GM18870 (cell line): ENCODE data around the gene RAET1G.
"Not testable (repeated sequence)": the region's sequence is repeated elsewhere in the genome, so short reads cannot be mapped to it uniquely, and the experiment has no call there.

ENCODE experiments used
- ATAC-seq: cut with Tn5 transposase; IDR thresholded peaks from one replicate; pipeline ENCODE4 v1.9.1; 2021; ENCODE audit warnings: moderate library complexity; ENCODE audit not compliant: unreplicated experiment

Gene RAET1G

DNA sequence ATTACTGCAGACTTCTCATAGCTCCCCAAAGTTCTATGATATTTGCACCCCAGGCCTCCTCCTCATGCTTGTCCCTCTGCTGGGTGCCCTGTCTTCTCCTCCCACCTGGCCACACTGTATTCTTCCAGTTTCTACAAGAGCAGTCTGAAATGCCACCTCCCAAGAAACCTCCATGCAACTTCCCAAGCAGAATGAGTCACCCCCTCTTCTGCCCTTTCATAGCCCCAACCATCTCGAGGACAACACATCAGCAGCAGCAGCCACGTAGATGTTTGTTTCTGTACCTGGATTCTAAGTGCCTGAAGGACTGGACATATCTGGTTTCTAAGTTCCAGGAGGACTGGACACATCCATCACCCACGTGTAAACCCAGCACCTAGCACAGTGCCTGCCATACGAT, 12.3 kb upstream of the RAET1G start:
- no peak for ATAC-seq

DNA sequence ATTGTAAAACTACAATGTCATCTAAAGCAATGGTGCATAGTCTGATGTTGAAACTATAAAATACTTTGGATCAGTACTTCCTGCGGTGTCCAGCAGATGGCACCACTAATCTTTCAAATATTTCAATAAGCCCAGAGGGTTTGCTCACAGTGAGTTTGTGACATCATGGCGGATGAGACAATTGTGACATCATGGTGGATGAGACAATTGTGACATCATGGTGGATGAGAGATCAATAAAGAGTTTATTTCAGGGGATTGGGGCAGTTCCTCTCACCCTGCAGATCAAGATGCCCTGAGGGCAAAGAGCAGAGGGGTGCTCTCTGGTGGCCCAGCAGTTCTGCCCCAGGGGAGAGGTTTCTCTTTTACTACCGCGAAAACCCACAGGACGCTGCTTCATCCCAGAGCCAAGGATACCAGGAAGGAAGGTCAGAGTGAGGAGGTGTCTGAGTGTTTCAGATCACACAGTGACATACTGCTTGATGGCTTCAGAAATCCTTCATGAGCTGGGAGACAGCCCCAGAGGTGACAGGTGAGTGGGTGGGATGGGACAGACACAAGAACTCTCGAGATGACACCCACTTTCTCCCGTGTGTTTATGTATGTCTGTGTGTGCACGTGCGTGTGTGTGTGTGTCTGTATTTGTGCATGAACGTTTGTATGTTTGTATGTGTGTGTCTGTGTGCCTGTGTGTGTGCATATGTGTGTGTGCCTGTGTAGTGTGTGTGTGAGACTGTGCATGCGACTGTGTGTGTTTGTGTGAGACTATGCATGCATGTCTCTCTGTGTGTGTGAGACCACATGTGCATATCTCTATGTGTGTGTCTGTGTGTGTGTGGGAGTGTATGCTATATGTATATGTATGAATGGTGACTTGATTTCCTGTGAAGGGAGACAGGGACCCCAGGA, 11.6 kb upstream of the RAET1G start:
- ATAC-seq: no peak

DNA sequence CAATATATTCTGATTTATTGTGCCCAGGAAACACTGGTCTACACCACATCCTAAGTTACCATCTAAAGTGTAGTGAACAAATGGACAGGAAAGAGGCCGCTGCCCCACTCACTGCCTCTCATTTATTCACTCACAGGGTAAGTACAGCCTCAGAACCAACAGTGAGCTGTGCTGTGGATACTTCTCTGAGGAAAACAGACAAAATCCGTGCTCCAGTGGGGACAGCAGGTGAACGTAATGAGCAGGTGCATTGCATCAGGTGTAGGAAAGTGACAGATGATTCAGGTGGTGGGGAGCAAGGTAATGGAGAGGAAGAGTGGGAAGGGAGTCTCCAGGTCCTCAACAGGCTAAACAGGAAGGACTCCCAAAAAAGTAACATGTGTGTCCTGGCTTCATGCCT, 10.5 kb upstream of the RAET1G start:
- no peak for ATAC-seq

DNA sequence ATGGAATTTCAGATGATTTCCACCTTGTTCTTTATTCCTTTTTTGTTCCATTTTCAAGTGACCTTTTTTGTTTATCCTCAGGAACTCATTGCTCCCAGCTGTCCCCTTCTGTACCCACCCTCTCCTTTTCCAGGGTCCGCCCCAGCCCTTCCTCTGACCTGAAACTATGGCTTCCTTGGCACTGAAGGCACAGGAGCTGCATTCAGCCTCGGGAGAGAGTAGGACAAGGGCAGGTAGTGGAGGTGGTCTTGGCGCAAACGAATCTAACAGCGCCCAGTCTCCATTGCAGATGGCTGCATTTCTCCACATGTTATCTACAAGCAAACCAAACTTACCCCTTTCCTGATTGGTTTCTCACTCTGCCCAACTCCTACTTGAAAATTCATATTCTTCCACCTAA, 10.1 kb upstream of the RAET1G start:
- no peak for ATAC-seq

DNA sequence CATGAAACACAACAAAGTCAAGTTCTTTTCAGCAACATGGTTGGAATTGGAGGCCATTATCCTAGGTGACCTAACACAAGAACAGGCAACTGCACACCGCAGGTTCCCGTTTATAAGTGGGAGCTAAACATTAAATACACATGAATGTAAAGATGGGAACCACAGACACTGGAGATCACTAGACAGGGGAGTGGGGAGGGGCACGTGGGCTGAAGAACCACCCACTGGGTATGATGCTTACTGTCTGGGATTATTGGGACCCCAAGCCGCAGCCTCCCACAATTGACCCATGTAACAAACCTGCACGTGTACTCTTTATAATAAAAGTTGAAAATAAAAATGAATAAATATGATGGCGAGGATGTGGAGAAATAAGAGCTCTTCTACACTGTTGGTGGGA, 8.6 kb upstream of the RAET1G start:
- ATAC-seq: no peak

DNA sequence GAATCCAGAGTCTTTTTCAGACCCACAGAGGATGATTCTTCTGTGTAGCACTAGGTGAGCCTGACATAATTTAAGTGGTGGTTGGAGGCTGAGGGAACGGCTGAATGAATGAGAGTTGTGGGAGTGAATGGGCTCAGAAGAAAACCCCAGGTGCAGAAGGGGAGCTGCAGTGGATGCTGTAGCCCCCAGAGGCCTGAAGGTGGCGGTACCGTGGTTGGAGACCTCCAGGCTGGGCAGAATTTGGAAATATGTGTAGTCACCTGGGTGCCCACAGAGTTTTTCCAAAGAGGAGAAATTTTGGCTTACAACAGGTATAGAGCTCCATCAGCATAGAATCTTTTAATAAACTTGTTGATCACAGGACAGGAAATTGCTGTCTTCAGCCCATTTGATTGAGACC, 6.5 kb upstream of the RAET1G start:
- no peak for ATAC-seq

DNA sequence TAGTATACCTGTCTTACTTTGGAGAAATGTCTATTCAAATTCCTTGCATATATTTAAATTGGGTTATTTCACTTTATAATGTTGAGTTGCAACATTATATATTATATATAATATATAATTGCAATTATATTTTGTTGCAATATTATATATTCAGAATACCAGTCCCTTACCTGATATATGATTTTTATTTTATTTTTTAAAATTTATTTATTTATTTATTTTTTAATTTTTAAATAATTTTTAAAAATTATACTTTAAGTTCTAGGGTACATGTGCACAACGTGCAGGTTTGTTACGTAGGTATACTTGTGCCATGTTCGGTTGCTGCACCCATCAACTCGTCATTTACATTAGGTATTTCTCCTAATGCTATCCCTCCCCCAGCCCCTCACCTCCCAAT, 4.1 kb upstream of the RAET1G start:
- not testable (repeated sequence) for ATAC-seq

DNA sequence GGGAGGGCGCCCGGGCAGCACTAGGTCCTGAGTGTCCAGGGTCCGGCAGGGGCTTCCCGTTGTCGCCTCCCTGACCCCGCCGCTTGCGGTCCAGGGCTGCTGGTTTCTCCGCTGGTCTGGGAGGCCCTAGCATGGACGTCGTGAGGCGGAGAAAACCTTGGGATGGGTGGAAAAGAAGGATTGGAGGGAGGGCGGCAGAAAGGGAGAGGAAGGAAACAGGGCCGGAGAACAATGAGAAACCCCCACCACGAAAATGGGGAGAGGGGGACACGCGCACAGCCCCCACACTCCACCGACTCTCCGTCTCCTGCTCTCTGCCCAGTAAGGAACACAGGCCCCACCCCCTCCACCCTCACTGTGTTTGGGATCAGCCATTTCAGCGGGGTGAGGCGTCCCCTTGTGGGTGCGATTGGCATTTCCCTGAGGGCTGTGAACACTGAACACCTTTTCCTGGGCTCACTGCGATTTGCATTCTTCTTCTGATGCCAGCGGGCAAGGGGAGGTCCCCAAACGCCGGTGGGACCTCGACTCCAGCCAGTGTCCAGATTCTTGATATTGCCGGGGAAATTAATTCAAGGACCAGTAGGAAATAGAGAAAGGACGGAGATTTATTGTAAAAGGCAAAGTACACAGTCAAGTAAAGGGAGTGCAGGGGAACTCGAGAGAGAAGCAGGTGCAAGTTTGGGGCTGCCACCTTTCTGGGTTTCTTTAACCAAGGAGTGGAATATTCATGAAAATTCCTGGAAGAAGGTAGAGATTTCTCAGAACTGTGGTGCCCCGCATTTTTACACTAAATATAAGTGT, 3.3 kb upstream of the RAET1G start:
- ATAC-seq: no peak

DNA sequence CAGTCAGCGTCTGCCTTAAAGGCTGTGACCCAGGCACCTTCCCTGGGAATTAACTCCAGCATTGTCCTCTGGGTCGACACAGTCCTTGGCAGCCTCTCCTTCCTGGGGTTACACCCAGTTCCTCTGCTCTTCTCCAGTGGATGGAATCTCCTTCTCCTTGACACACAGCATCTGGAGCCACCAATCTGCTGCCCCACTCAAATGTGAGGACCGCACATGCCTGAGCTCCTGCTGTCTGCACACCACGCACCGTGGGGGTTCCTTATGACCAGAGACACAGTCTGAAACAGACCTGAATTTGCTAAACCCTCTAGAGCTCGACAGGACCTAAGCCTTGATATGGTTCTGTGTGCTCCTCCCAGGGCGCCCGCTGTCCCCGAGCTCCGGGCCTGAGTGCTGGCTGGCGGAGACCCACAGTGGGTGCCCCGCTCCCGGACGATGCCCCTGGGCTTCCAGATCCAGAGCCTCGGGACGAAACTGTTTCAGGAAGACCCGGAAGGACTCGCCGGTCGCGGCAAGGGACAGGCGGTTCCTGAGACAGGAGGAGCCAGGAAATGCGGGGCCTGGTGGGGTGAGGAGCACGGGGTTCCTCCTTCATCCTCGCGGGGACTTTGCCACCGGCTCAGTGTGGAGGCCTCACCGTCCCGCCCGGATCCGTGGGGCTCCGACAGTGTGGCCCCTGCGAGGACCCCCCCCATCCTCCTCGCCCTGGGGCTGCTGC, 2.5 kb upstream of the RAET1G start:
- no peak for ATAC-seq

DNA sequence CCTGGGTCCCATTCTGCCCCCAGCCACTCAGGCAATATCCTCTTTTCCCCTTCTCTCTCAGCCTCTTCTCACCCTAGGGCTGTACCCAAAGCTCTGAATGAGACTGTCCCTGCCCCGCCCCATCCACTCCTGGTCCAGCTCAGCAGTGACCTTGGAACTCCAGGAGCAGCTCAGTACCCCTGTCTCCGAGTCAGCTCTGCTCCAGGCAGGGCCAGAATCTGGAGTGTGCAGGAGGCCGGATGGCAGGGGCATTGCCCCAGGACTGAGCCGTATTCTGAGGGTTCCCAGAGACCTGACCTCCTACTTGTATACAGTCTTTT, 2.0 kb upstream of the RAET1G start:
- no peak for ATAC-seq

DNA sequence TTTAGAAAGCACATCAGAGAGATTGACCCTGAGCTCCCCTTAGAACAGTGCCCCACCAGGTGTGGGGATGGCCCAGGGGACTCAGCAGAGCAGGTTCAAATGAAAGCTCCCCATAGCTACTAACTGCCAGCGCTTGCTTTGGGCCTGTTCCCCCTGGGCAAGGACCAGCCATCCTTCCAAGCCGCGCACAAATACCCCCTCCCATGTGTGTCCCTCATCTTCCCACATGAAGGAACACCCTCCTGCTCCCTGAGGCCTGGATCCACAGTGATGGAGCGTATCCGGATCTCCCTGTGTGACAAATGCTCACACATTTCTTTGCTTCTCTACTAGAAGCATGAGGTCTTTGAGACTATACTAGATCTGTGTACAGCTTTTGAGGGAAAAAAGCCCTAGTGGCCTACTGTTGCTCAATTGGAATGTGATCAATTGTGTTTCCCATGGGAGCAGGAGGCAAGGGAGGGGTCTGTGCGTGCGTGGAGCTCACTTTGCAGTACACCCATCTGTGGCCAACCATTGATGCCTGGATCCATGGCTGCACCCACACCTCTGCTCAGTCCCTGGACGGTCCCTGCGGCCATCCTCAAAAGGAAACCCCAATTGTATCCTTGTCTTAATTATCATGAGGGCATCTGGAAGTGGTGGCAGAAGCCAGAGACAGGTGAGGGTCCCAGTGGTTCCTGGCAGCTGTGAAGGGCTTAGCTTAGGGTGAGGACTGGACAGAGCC, 1.4 kb upstream of the RAET1G start:
- ATAC-seq: no peak

DNA sequence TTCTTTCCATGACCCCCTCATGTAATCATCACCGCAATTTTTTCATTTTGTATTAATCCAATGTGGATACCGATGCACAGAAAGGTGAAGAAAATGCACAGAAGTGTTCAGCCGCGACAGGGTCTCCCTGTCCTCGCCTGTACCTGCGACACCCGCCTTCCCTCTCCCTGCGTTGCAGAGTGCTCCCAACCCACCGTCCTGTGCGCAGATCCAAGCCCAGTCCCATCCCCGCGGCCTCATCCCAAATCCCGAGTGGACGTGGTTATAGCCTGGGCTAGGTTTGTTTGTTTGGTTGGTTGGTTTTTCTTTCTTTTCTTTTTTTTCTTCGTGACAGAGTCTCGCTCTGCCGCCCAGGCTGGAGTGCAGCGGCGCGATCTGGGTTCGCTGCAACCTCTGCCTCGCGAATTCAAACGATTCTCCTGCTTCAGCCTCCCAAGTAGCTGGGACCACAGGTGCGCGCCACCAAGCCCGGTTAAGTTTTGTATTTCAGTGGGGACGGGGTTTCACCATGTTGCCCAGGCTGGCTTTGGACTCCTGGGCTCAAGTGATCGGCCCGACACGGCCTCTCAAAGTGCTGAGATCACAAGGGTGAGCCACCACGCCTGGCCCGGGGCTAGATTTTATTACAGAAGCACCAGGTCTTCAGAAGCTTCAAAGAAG, 536 bp upstream of the RAET1G start:
- ATAC-seq: no peak

DNA sequence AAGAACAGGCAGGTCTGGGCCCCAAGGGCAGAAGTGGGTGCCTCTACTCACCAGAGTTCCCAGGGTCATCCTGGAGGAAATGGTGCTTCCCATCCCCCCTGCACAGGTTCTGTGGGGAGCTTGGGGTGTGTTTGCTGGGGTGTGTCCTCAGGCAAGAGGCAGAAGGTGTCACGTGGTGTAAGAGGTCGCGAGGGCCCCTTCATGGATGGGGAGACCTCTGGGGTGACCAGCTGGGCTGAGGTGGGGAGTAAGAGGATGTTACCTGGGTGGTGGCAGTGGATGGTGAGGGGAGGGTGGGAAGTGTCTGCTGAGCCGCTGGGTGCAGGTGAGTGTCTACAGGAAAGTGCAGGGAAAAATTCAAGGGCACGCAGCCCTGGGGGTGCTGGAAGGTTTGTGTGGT, 830 bp downstream of the RAET1G start:
- ATAC-seq: not testable (repeated sequence)

DNA sequence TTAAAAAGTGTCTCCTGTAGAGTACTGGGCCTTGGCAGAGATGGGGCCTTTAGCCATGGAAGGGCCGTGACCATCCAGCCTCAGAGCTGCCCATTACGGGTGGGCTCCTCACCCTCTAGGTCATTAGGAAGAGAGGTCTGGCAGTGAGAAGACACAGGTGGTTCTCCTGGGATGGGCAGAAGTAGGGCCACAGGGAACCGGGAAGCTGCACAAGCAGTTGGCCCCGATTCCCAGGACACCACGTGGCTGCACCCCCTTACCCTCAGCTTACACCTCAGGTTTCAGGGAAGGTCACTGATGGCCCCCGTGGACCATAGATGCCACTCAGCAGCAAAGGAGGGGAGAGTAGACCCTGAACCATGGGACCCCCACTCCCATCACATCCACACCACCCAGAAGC, 1.6 kb downstream of the RAET1G start:
- no peak for ATAC-seq

DNA sequence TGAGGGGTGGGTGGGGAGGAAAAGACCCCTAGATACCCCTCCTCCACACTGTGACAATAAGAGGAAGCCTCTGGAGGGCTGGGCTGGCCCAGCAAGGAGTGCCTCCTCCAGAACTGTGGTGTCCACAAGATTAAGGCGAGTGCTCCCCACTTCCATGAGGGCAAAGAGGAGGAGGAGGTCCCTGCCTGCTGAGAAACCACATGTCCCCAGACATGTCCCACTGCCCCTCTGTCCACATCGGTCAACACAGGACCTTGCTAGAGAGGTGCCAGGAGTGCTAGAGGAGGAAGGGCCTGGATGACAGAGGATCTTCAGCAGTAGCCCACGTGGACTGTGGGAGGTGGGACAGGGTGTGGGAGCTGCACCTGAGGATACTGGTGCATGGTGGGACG, 3.1 kb downstream of the RAET1G start:
- ATAC-seq: no peak

DNA sequence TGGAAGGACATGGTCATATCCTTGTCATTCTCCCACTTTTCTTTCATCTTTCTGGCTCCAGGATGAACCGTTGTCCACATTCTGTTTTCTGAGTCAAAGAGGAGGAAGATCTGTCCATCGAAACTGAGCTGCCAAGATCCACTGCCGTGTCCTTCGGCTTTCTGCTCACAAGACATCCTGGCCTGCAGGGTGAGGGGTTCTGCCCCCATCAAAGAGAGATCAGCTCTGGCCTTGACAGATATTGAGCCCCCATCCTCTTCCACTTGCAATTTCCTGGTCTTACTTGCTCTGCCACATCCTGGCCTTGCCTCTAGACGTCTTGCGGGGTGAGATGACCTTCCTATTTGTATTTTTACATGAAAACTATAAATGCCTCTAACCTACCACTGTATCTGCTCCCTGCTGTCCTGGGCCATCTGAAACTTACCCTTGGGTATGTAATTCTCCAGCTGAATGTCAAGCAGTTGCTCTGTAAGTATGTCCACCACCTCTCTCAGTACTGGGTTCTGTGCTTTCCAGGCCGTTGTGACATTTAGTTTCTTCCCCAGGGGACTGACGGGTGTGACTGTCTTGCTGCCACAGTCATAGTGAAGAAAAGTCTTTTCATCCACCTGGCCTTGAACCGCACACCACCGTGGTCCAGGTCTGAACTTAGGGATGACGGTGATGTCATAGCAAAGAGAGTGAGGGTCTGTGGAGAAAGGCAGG, 3.6 kb downstream of the RAET1G start:
- not testable (repeated sequence) for ATAC-seq

DNA sequence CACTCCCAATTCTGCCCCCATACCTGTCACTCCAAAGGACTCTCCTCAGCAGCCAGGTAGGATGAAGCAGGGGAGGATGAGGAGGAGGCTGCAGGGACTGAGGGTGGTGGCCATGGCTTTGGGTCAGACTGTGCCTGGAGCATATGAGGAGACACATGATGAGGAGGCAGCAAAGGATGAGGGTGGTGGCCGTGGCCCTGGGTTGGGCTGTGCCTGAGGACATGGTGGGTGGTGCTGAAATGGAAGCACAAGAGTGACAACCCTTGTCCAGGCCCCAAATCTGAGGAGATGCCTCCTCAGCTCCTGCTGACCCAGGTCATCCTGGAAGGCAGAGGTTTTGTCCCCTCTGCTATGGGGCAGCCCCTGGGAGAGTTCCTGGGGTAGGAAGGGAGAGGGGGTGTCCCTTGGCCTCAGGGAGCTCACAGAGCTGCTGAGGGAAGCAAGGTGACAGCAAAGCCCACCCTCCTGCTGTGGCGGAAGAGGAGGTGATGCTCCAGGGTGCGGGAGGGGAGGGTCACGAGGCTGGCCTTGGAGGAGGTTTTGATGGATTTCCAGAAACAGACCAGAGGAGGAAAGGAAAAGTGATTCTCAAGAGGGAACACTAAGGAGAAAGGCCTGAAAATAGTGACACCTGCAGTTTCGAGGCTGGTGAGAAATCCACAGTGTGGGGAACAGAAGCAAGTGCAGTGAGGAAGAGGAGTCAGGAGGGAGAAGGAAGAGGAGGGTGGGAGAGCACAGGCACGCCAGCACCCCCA, 4.6 kb downstream of the RAET1G start:
- no peak for ATAC-seq

DNA sequence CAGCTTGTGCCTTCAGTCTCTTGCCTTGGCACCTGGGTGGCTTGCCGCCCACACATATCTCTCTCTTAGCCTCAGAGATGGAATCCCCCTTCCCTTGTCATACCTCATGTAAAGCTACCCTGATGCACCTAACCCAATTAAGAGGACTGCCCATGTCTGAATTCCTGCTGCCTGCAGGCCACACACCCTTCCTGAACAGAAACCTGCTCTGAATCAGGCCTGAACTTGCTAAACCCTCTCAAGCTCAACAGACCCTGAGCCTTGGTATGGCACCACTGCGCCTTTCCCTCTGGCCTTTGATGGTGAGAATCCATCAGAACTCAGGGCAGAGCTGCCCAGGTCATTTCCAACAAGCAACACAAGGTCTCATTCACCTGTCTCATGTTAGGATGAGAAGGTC, 5.2 kb downstream of the RAET1G start:
- ATAC-seq: no peak
